HG03108 (cell line): ENCODE measurements around the gene NAT9.

Source experiments
- ATAC-seq: cut with Tn5 transposase; IDR thresholded peaks from one replicate; pipeline ENCODE4 v1.9.1; 2021; ENCODE audit warnings: moderate library complexity; ENCODE audit not compliant: unreplicated experiment

NAT9 gene

GRCh38 chr17:74731347-74731605 is 44.9 kb downstream of the NAT9 start:
- no peak for ATAC-seq

- no peak for ATAC-seq
These were observed 45.4 kb downstream of the NAT9 start for GRCh38 chr17:74730491-74731346.

GRCh38 chr17:74729866-74730265 is 46.3 kb downstream of the NAT9 start:
- ATAC-seq: no peak

- no peak for ATAC-seq
These were observed 46.8 kb downstream of the NAT9 start for GRCh38 chr17:74729368-74729767.

- no peak for ATAC-seq
These were observed 47.5 kb downstream of the NAT9 start for GRCh38 chr17:74728702-74729075.

GRCh38 chr17:74728033-74728701 is 48.0 kb downstream of the NAT9 start:
- no peak for ATAC-seq

- ATAC-seq: no peak
These were observed 51.0 kb downstream of the NAT9 start for GRCh38 chr17:74725111-74725510.

GRCh38 chr17:74723891-74724290 is 52.3 kb downstream of the NAT9 start:
- ATAC-seq: no peak

GRCh38 chr17:74722782-74723181 is 53.4 kb downstream of the NAT9 start:
- no peak for ATAC-seq
